Measurements from ENCODE around the gene SMIM7. TPM values are rescaled to one million over a fixed set of nuclear protein-coding genes. Genes with fewer than 3 reads are reported as not detected.
"Not testable (repeated sequence)": the region's sequence is repeated elsewhere in the genome, so short reads cannot be mapped to it uniquely, and the experiment has no call there.

The SMIM7 gene
- total RNA-seq (2014; rRNA removed; shearing (Covaris generic)): 96.1 and 96.5 TPM in 2 replicates
- 60.0 and 88.2 TPM in 2 replicates for polyA plus RNA-seq (2014; cell fraction: nucleus; rRNA removed)

- DNase-seq (ENCODE audit: extremely low read depth, low read depth): peak; percentile 96
Observed at GRCh38 chr19:16659832-16660708, at the start of gene SMIM7. SMIM7 (minus strand) TSS chr19:16660144; CDS start chr19:16660110, 34 bp downstream.

DNA sequence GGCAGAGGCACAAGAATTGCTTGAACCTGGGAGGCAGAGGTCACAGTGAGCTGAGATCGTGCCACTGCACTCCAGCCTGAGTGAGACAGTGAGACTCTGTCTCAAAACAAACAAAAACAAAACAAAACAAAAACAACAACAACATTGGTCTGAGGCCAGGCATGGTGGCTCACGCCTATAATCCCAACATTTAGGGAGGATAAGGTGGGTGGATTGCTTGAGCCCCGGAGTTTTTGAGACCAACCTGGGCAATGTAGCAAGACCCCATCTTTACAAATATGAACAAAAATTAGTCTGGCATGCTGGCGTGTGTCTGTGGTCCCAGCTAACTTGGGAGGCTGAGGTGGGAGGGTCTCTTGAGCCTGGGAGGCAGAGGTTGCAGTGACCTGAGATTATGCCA, 43.7 kb upstream of the SMIM7 start:
- DNase-seq (ENCODE audit: extremely low read depth, low read depth): no peak

DNA sequence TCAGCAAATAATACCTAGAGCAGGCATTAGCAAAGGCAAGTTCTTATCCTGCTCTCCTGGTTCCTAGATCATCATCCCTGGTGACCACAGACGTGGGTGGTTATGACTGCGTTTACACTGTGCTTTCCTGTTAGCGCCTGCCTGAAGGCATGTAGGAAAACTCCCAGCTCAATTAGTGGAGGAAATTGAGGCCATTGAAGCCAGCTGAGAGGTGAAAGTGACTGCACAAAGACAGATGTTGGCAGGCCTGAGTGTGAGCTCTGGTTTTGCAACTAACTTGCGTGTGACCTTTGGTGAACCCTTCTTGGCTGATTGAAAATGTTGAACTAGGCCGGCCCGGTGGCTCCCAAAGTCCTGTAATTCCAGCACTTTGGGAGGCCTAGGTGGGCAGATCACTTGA, 42.2 kb upstream of the SMIM7 start:
- DNase-seq (ENCODE audit: extremely low read depth, low read depth): no peak

DNA sequence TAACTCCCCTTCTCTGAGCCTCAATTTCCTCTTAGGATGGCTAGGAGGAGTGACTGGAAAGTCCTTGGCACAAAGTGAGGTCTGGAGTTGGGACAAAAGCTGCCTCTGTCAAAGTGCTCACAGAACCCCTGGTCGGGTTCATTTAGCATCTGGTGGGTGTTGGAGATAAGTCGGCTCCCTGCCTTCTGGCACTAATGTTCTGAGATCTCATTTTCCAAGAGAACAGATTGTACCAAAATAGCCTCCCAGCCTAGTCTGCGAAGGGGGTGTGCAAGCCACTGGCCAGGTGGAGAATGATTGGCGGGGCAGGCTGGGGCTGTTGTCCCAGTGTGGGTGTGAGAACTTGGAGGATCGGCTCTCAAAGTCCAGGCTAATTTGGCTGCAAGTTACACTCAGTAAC, 39.0 kb upstream of the SMIM7 start:
- no peak for DNase-seq (ENCODE audit: extremely low read depth, low read depth)

GRCh38 chr19:16688084-16688483, 28.1 kb upstream of the SMIM7 start:
- no peak for DNase-seq (ENCODE audit: extremely low read depth, low read depth)

DNA sequence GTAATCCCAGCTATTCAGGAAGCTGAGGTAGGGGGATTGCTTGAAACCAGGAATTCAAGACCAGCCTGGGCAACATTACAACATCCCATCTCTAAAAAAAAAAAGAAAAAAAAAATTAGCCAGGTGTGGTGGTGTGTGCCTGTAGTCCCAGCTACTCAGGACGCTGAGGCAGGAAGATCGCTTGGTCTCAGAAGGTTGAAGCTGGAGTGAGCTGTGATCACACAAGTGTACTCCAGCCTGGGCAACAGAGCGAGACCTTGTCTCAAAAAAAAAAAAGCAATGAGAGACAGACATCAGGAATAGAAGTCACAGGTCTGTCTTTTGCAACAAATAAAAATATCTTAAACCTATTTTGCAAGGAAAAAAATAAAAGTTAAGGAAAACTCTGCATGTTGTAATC, 24.3 kb upstream of the SMIM7 start:
- no peak for DNase-seq (ENCODE audit: extremely low read depth, low read depth)

- no peak for DNase-seq (ENCODE audit: extremely low read depth, low read depth)
Observed at GRCh38 chr19:16682539-16682938, 22.6 kb upstream of the SMIM7 start.

DNA sequence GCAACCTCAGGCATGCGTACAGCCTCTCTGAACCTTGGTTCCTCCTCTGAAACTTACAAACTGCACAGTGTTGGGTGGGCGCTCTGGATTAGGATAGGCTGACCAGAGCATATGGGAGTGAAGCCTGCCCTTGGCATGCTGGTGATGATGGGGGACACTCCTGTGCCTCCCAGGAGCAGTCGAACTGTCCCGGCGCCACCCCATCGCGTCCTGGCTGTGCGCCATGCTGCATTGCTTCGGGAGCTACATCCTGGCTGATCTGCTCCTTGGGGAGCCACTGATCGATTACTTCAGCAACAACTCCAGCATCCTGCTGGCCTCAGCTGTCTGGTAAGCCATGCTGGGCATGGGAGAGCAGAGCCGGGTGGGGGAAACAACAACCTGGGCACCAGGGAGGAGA, 19.9 kb upstream of the SMIM7 start:
- DNase-seq (ENCODE audit: extremely low read depth, low read depth): no peak

- no peak for DNase-seq (ENCODE audit: extremely low read depth, low read depth)
Observed at GRCh38 chr19:16678498-16678897, 18.6 kb upstream of the SMIM7 start.

- DNase-seq (ENCODE audit: extremely low read depth, low read depth): no peak
Observed at GRCh38 chr19:16677055-16677454, 17.1 kb upstream of the SMIM7 start.

GRCh38 chr19:16676101-16676798, 16.3 kb upstream of the SMIM7 start:
- DNase-seq (ENCODE audit: extremely low read depth, low read depth): no peak

DNA sequence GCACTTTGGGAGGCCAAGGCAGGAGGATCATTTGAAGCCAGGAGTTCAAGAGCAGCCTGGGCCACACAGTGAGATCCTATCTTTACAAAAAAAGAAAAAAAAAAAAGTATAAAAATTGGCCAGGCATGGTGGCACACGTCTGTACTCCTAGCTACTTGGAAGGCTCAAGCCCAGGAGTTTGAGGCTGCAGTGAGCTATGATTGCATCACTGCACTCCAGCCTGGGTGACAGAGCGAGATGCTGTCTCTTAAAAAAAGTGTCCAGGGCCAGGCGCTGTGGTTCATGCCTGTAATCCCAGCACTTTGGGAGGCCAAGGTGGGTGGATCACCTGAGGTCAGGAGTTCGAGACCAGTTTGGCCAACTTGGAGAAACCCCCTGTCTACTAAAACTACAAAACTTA, 13.9 kb upstream of the SMIM7 start:
- not testable (repeated sequence) for DNase-seq (ENCODE audit: extremely low read depth, low read depth)

DNA sequence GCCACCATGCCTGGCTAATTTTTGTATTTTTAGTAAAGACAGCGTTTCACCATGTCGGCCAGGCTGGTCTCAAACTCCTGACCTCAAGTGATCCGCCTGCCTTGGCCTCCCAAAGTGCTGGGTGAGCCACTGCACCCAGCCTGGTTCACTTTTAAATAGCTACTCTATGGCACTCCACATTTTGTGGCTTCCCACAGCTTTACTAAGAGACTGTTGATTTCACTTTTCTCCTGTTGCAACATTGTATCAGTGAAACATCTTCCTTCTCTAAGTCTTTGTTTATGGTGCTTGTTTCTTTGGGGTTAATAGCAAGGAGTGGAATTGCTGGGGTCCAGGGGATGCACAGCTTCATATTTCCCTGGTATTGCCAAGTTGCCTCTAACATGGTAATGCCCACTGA, 13.3 kb upstream of the SMIM7 start:
- no peak for DNase-seq (ENCODE audit: extremely low read depth, low read depth)

GRCh38 chr19:16671652-16672274, 11.8 kb upstream of the SMIM7 start:
- no peak for DNase-seq (ENCODE audit: extremely low read depth, low read depth)

- no peak for DNase-seq (ENCODE audit: extremely low read depth, low read depth)
Observed at GRCh38 chr19:16670291-16670690, 10.3 kb upstream of the SMIM7 start.

- not testable (repeated sequence) for DNase-seq (ENCODE audit: extremely low read depth, low read depth)
Observed at GRCh38 chr19:16668702-16669101, 8.8 kb upstream of the SMIM7 start.

GRCh38 chr19:16668176-16668575, 8.2 kb upstream of the SMIM7 start:
- DNase-seq (ENCODE audit: extremely low read depth, low read depth): no peak

DNA sequence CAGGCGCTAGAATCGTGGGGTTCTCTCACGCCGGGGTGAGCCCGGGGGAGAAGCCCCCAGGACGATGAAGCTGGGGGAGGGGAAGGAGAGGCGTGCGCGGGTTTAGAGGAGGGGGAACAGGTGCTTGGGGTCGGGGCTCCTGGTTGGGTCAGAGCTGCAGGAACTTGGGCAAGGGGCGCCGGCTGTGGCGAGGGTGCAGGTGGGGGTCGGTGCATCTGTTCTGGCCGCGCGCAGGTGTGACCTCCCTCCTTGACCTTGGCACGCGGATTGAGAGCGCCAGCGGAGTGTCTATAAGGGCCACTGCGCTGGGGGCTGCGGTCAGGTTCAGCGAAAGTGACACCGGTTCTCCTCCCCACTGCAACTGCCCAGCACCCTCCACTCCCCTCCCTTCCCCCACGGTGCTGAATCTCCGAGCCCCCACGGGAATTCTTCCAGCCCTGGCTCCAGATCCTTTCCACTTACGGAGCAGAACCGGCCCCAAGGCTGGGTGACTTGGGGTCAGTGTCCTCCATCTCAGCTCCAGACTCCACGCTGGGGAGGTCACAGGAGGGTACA, 1.6 kb upstream of the SMIM7 start:
- DNase-seq (ENCODE audit: extremely low read depth, low read depth): no peak

GRCh38 chr19:16660763-16661479, 977 bp upstream of the SMIM7 start, which contains the start of gene TMEM38A:
TMEM38A (plus strand) TSS chr19:16661139; CDS start chr19:16661218, 79 bp downstream.
- DNase-seq (ENCODE audit: extremely low read depth, low read depth): no peak

DNA sequence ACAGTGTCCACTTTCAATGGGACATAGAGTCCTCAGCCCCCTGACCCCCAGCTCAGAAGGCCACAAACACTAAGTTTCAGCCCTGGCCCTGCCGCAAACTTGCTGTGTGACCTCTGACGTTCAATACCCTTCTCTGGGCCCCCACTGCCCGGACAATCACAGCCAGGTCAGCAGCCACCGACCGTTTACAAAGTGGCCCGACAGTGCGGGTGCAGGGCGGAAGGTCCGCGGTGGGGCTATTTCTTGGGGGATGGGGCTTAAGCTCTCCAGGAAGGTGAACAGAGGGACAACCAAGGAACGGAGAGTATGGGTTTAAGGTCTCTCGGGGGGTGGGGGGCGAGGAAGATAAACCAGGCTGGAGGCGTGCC, 496 bp downstream of the SMIM7 start:
- no peak for DNase-seq (ENCODE audit: extremely low read depth, low read depth)

Data from NCI-H460 (cell line).